ENCODE data around the gene VASP.

VASP gene

GRCh38 chr19:45489216-45489855 is 17.9 kb upstream of the VASP start:
- TF ChIP-seq TAF1 (IDR thresholded peaks at IDR 0.05; ENCODE audit: borderline replicate concordance, insufficient read depth, low read length) = no peak
- TF ChIP-seq SIN3A (IDR thresholded peaks at IDR 0.05; ENCODE audit: borderline replicate concordance, insufficient read depth, low read length) = no peak
- no peak for TF ChIP-seq FOXP2 (optimal IDR thresholded peaks at IDR 0.05; ENCODE audit: borderline replicate concordance, extremely low read depth, extremely low read length, insufficient read depth)
- no peak for TF ChIP-seq POLR2AphosphoS5 (IDR thresholded peaks at IDR 0.05; ENCODE audit: low read depth, low read length)
- TF ChIP-seq REST (IDR thresholded peaks at IDR 0.05; ENCODE audit: insufficient read depth in 1 of 2, low read depth in 2 of 2, low read length in 2 of 2) = no peak

GRCh38 chr19:45492137-45492626 is 15.1 kb upstream of the VASP start:
- TF ChIP-seq SIN3A (IDR thresholded peaks at IDR 0.05; ENCODE audit: borderline replicate concordance, insufficient read depth, low read length) (no peak), TAF1 (IDR thresholded peaks at IDR 0.05; ENCODE audit: borderline replicate concordance, insufficient read depth, low read length) (no peak), FOXP2 (optimal IDR thresholded peaks at IDR 0.05; ENCODE audit: borderline replicate concordance, extremely low read depth, extremely low read length, insufficient read depth) (no peak), POLR2AphosphoS5 (IDR thresholded peaks at IDR 0.05; ENCODE audit: low read depth, low read length) (no peak), REST (IDR thresholded peaks at IDR 0.05; ENCODE audit: insufficient read depth in 1 of 2, low read depth in 2 of 2, low read length in 2 of 2) (no peak)

GRCh38 chr19:45492627-45493470 is 14.4 kb upstream of the VASP start:
- TF ChIP-seq SIN3A (IDR thresholded peaks at IDR 0.05; ENCODE audit: borderline replicate concordance, insufficient read depth, low read length) (no peak), TAF1 (IDR thresholded peaks at IDR 0.05; ENCODE audit: borderline replicate concordance, insufficient read depth, low read length) (no peak), REST (IDR thresholded peaks at IDR 0.05; ENCODE audit: insufficient read depth in 1 of 2, low read depth in 2 of 2, low read length in 2 of 2) (no peak), POLR2AphosphoS5 (IDR thresholded peaks at IDR 0.05; ENCODE audit: low read depth, low read length) (no peak), FOXP2 (optimal IDR thresholded peaks at IDR 0.05; ENCODE audit: borderline replicate concordance, extremely low read depth, extremely low read length, insufficient read depth) (no peak)

GRCh38 chr19:45494261-45494916 is 12.9 kb upstream of the VASP start:
- no peak for TF ChIP-seq FOXP2 (optimal IDR thresholded peaks at IDR 0.05; ENCODE audit: borderline replicate concordance, extremely low read depth, extremely low read length, insufficient read depth)
- no peak for TF ChIP-seq REST (IDR thresholded peaks at IDR 0.05; ENCODE audit: insufficient read depth in 1 of 2, low read depth in 2 of 2, low read length in 2 of 2)
- TF ChIP-seq SIN3A (IDR thresholded peaks at IDR 0.05; ENCODE audit: borderline replicate concordance, insufficient read depth, low read length) = no peak
- no peak for TF ChIP-seq TAF1 (IDR thresholded peaks at IDR 0.05; ENCODE audit: borderline replicate concordance, insufficient read depth, low read length)
- TF ChIP-seq POLR2AphosphoS5 (IDR thresholded peaks at IDR 0.05; ENCODE audit: low read depth, low read length) = no peak
